Nephron (organoid): ENCODE data around the gene TAF11L3.
"Not testable (repeated sequence)": the region's sequence is repeated elsewhere in the genome, so short reads cannot be mapped to it uniquely, and the experiment has no call there.

ENCODE experiments used
- H3K27ac Mint-ChIP-seq, 3 experiments: 2 replicates each; pipeline ENCODE4 v1.8.0; 2020; ENCODE audit warnings: mixed read lengths in 3 of 3, mild to moderate bottlenecking in 2 of 3, moderate library complexity in 1 of 3
- H3K27me3 Mint-ChIP-seq: 2 replicates; pipeline ENCODE4 v1.8.0; 2021; ENCODE audit warnings: low read depth, mild to moderate bottlenecking, moderate library complexity, mixed read lengths
- H3K36me3 Mint-ChIP-seq: 2 replicates; pipeline ENCODE4 v1.8.0; 2020; ENCODE audit warnings: low read depth, mixed read lengths
- H3K4me1 Mint-ChIP-seq: 2 replicates; pipeline ENCODE4 v1.8.0; 2020; ENCODE audit warnings: mixed read lengths
- H3K4me3 Mint-ChIP-seq, 3 experiments: 2 replicates each; pipeline ENCODE4 v1.8.0; 2020; ENCODE audit warnings: mild to moderate bottlenecking in 3 of 3, mixed read lengths in 3 of 3, moderate library complexity in 2 of 3
- H3K9me3 Mint-ChIP-seq: 2 replicates; pipeline ENCODE4 v1.8.0; 2020; ENCODE audit warnings: mixed read lengths

The TAF11L3 gene

DNA sequence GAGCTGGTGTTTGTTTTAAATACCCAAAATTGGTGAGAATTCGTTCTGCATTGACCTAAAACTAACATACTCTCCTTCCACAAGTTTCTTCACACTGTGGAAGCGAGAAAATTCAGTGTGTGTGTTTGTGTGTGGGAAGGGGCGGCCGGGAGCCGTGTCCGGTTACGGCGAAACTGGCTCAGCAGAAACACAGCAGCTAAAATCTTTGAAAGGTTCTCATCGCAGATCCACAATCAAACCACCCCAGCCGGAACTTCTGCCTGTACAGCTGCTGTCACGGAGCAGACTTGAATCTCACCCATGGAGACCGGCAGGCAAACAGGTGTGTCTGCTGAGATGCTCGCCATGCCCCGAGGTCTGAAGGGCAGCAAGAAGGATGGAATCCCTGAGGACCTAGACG lies 10.2 kb downstream of the TAF11L3 start, which contains the start of gene TAF11L6:
Gene TAF11L6, plus strand, starts transcription at position 301 of the 400 bp plus-strand sequence.
- not testable (repeated sequence) for H3K9me3 Mint-ChIP-seq, H3K27ac Mint-ChIP-seq, H3K4me1 Mint-ChIP-seq, H3K27me3 Mint-ChIP-seq, H3K36me3 Mint-ChIP-seq, H3K4me3 Mint-ChIP-seq
